GM10248 (cell line): Measurements from ENCODE around the gene LRRC70.

Experiments used
- CTCF ChIA-PET: fragments of 300-600 bp; sonication (Branson Sonifier 250); formaldehyde crosslinking; extraction: SDS; loops from one replicate; lab custom pipeline; 2021; ENCODE audit warnings: antibody characterized with exemption; lab: Yijun Ruan, JAX
- POLR2A ChIA-PET: fragments of 350-650 bp; sonication (Branson Sonifier 250); formaldehyde crosslinking; extraction: SDS; loops from one replicate; lab custom pipeline; 2020; ENCODE audit warnings: antibody characterized with exemption; lab: Yijun Ruan, JAX
- DNase-seq: peaks from one replicate; pipeline ENCODE4 v3.0.0; 2012; ENCODE audit errors: extremely low spot score
- CTCF ChIP-seq: IDR thresholded peaks from 2 replicates; pipeline ENCODE4 v1.5.1; 2012; ENCODE audit warnings: mild to moderate bottlenecking, low read depth; ENCODE audit errors: extremely low read depth, missing control alignments, control extremely low read depth

Gene LRRC70

GRCh38 chr5:62594364-62594984 is 15.9 kb downstream of the LRRC70 start:
- no peak for DNase-seq
- POLR2A ChIA-PET, result no interaction called here
- CTCF ChIA-PET, result no interaction called here
- no peak for TF ChIP-seq CTCF

GRCh38 chr5:62596096-62596495 is 17.5 kb downstream of the LRRC70 start:
- ChIA-PET POLR2A (no interaction called here), CTCF (interaction anchor here (0.9 kb wide), 1 partner anchor 14 kb away, joined by 3 read pairs; no protein-coding TSS in a partner anchor)
- no peak for DNase-seq
- TF ChIP-seq CTCF, result no peak

- POLR2A ChIA-PET, result no interaction called here
- TF ChIP-seq CTCF, result no peak
- DNase-seq, result no peak
- CTCF ChIA-PET, result interaction anchor here (0.9 kb wide), 1 partner anchor 15 kb away, joined by 3 read pairs; no protein-coding TSS in a partner anchor
These were observed 18.1 kb downstream of the LRRC70 start for GRCh38 chr5:62596691-62597090.

GRCh38 chr5:62597314-62597713 is 18.7 kb downstream of the LRRC70 start:
- POLR2A ChIA-PET, result no interaction called here
- TF ChIP-seq CTCF, result no peak
- DNase-seq, result no peak
- CTCF ChIA-PET, result interaction anchor here (1.3 kb wide), 1 partner anchor 9 kb away, joined by 3 read pairs; no protein-coding TSS in a partner anchor

- no peak for DNase-seq
- no peak for TF ChIP-seq CTCF
- CTCF ChIA-PET, result interaction anchor here (1.3 kb wide), 1 partner anchor 9 kb away, joined by 3 read pairs; no protein-coding TSS in a partner anchor
- POLR2A ChIA-PET, result no interaction called here
These were observed 22.1 kb downstream of the LRRC70 start for GRCh38 chr5:62600560-62601252.

GRCh38 chr5:62603934-62604333 is 25.3 kb downstream of the LRRC70 start:
- CTCF ChIA-PET, result no interaction called here
- POLR2A ChIA-PET, result no interaction called here
- no peak for TF ChIP-seq CTCF
- no peak for DNase-seq
